ENCODE measurements around the gene PRSS57.
"Not testable (repeated sequence)": the region's sequence is repeated elsewhere in the genome, so short reads cannot be mapped to it uniquely, and the experiment has no call there.

PRSS57 gene

GRCh38 chr19:688992-689391, 6.3 kb downstream of the PRSS57 start:
- DNase-seq, result no peak

- DNase-seq, result no peak
These were observed 7.0 kb downstream of the PRSS57 start for GRCh38 chr19:688214-688613.

GRCh38 chr19:687569-688166, 7.6 kb downstream of the PRSS57 start:
- DNase-seq, result no peak

GRCh38 chr19:686589-687297, 8.5 kb downstream of the PRSS57 start:
- DNase-seq, result no peak

- no peak for DNase-seq
These were observed 9.8 kb downstream of the PRSS57 start for GRCh38 chr19:685454-685931.

- DNase-seq, result no peak
These were observed 12.5 kb downstream of the PRSS57 start for GRCh38 chr19:682678-683320.

GRCh38 chr19:681029-682019, 13.9 kb downstream of the PRSS57 start:
- DNase-seq, result no peak

- peak; percentile 99 for DNase-seq
These were observed 14.8 kb downstream of the PRSS57 start for GRCh38 chr19:680287-681028.

- peak; percentile 58 for DNase-seq
These were observed 15.6 kb downstream of the PRSS57 start for GRCh38 chr19:679418-680286.

GRCh38 chr19:678791-679388, 16.4 kb downstream of the PRSS57 start:
- no peak for DNase-seq

GRCh38 chr19:677601-678436, 17.4 kb downstream of the PRSS57 start:
- no peak for DNase-seq

GRCh38 chr19:677201-677600, 18.1 kb downstream of the PRSS57 start:
- no peak for DNase-seq

- DNase-seq, result no peak
These were observed 18.7 kb downstream of the PRSS57 start, which contains the start of gene FSTL3 for GRCh38 chr19:676339-677105. TSS of gene FSTL3 (plus strand) at chr19:676392. CDS start at chr19:676424, 32 bp downstream.

- no peak for DNase-seq
These were observed 19.3 kb downstream of the PRSS57 start for GRCh38 chr19:676007-676338.

GRCh38 chr19:674282-675151, 20.7 kb downstream of the PRSS57 start:
- DNase-seq, result no peak

GRCh38 chr19:670609-671075, 24.6 kb downstream of the PRSS57 start:
- no peak for DNase-seq

GRCh38 chr19:668675-669434, 26.4 kb downstream of the PRSS57 start:
- DNase-seq, result not testable (repeated sequence)

Data from stimulated activated CD8-positive, alpha-beta memory T cell treated with anti-CD3 and anti-CD28 coated beads, Interleukin-4, amount 100 ng/mL, for 48 hours (primary cell).